HG02973 (cell line): ENCODE results near the gene XXYLT1.

Experiments used
- ATAC-seq: cut with Tn5 transposase; IDR thresholded peaks from one replicate; pipeline ENCODE4 v1.9.1; 2021; ENCODE audit warnings: moderate library complexity; ENCODE audit not compliant: unreplicated experiment

XXYLT1 gene

GRCh38 chr3:195172896-195173295 is 98.1 kb downstream of the XXYLT1 start:
- ATAC-seq, result no peak

GRCh38 chr3:195172039-195172684 is 98.8 kb downstream of the XXYLT1 start:
- no peak for ATAC-seq

- ATAC-seq, result no peak
These were observed 99.7 kb downstream of the XXYLT1 start for GRCh38 chr3:195171093-195171873.

GRCh38 chr3:195170496-195170895 is 100.5 kb downstream of the XXYLT1 start:
- ATAC-seq, result no peak

- ATAC-seq, result no peak
These were observed 101.8 kb downstream of the XXYLT1 start for GRCh38 chr3:195169011-195169649.

GRCh38 chr3:195168009-195168762 is 102.8 kb downstream of the XXYLT1 start:
- ATAC-seq, result no peak

- no peak for ATAC-seq
These were observed 105.2 kb downstream of the XXYLT1 start for GRCh38 chr3:195165790-195166189.

- ATAC-seq, result no peak
These were observed 105.7 kb downstream of the XXYLT1 start for GRCh38 chr3:195165265-195165609.

GRCh38 chr3:195164573-195165264 is 106.2 kb downstream of the XXYLT1 start:
- no peak for ATAC-seq

GRCh38 chr3:195163719-195164572 is 107.0 kb downstream of the XXYLT1 start:
- no peak for ATAC-seq

- no peak for ATAC-seq
These were observed 108.1 kb downstream of the XXYLT1 start for GRCh38 chr3:195162816-195163215.

- ATAC-seq, result peak; percentile 35
These were observed 108.8 kb downstream of the XXYLT1 start for GRCh38 chr3:195162033-195162669.

GRCh38 chr3:195160908-195161434 is 110.0 kb downstream of the XXYLT1 start:
- no peak for ATAC-seq

GRCh38 chr3:195160257-195160898 is 110.6 kb downstream of the XXYLT1 start:
- ATAC-seq, result no peak

GRCh38 chr3:195159814-195160165 is 111.2 kb downstream of the XXYLT1 start:
- ATAC-seq, result no peak

- ATAC-seq, result no peak
These were observed 111.7 kb downstream of the XXYLT1 start for GRCh38 chr3:195159117-195159813.

GRCh38 chr3:195156286-195156890 is 114.6 kb downstream of the XXYLT1 start:
- no peak for ATAC-seq
